Caco-2 (cell line): ENCODE data around the gene PIM1. TPM values are rescaled to one million over a fixed set of nuclear protein-coding genes. Genes with fewer than 3 reads are reported as not detected.

Experiments used
- BruUV-seq: library from RNA; stranded (reverse); fragments of 400-500 nt; replicated peaks from 2 replicates; lab custom pipeline; 2021; lab: Mats Ljungman, UMichigan
- CTCF ChIA-PET: fragments of 300-600 bp; sonication (Branson Sonifier 250); formaldehyde crosslinking; loops from one replicate; lab custom pipeline; 2022; ENCODE audit warnings: antibody characterized with exemption; lab: Charles Lee
- POLR2A ChIA-PET: fragments of 300-600 bp; sonication (Branson Sonifier 250); formaldehyde crosslinking; loops from one replicate; lab custom pipeline; 2022; ENCODE audit warnings: antibody characterized with exemption; lab: Charles Lee
- DNase-seq, 2 experiments: peaks; one replicate each; pipeline versions ENCODE4 v3.0.0 to v3.0.0-alpha.2; 2020 to 2022
- H3K27me3 ChIP-seq: replicated peaks from 2 replicates; pipeline ENCODE4 v1.6.0; 2011; ENCODE audit warnings: low read length; ENCODE audit not compliant: control insufficient read depth, insufficient read depth
- H3K36me3 ChIP-seq: 2 replicates; pipeline ENCODE4 v1.5.1; 2011; ENCODE audit warnings: low read length; ENCODE audit not compliant: control insufficient read depth, insufficient read depth
- H3K4me1 ChIP-seq: fragments of 250-450 bp; sonication (Bioruptor Pico); 2 replicates; pipeline ENCODE4 v1.5.1; 2020; ENCODE audit warnings: mild to moderate bottlenecking
- H3K4me3 ChIP-seq: 2 replicates; pipeline ENCODE4 v1.5.1; 2011; ENCODE audit warnings: low read depth, mild to moderate bottlenecking, control low read depth, low read length
- H3K9me3 ChIP-seq: fragments of 250-450 bp; sonication (Bioruptor Pico); 2 replicates; pipeline ENCODE4 v1.5.1; 2020; ENCODE audit warnings: mild to moderate bottlenecking, moderate library complexity
- H3K27ac Mint-ChIP-seq: one replicate; pipeline ENCODE4 v1.8.0; 2022; ENCODE audit warnings: mixed read lengths; ENCODE audit not compliant: unreplicated experiment
- H3K27me3 Mint-ChIP-seq: one replicate; pipeline ENCODE4 v1.8.0; 2022; ENCODE audit warnings: mixed read lengths; ENCODE audit not compliant: insufficient read depth, unreplicated experiment
- H3K36me3 Mint-ChIP-seq: one replicate; pipeline ENCODE4 v1.8.0; 2022; ENCODE audit warnings: mild to moderate bottlenecking, mixed read lengths; ENCODE audit not compliant: insufficient read depth, unreplicated experiment
- H3K4me1 Mint-ChIP-seq: one replicate; pipeline ENCODE4 v1.8.0; 2022; ENCODE audit warnings: low read depth, mixed read lengths; ENCODE audit not compliant: unreplicated experiment
- H3K4me3 Mint-ChIP-seq: one replicate; pipeline ENCODE4 v1.8.0; 2022; ENCODE audit warnings: mild to moderate bottlenecking, moderate library complexity, mixed read lengths; ENCODE audit not compliant: unreplicated experiment
- H3K9me3 Mint-ChIP-seq: one replicate; pipeline ENCODE4 v1.8.0; 2022; ENCODE audit warnings: mixed read lengths; ENCODE audit not compliant: unreplicated experiment
- intact Hi-C: fragments of 100-400 bp; cut with micrococcal nuclease; formaldehyde crosslinking; loops from one replicate; pipeline ENCODE4 v1.10.0; 2022; ENCODE audit not compliant: unreplicated experiment
- total RNA-seq: library from RNA; stranded (reverse); gene quantifications from 2 replicates; pipeline ENCODE4 v1.2.3, GENCODE V29; 2022
- TF ChIP-seq, protein P1 (sequence below), 2 experiments: fragments of 200-600 bp in 1 of 2; IDR thresholded peaks; 1 replicate in 1 of 2; 2 replicates in 1 of 2; pipeline versions ENCODE4 v1.5.1 to v1.8.0; 2011 to 2022; ENCODE audit warnings: antibody characterized with exemption in 1 of 2, control low read depth in 1 of 2, inconsistent platforms in 1 of 2, low read depth in 1 of 2, low read length in 1 of 2, mild to moderate bottlenecking in 1 of 2, moderate library complexity in 1 of 2; ENCODE audit not compliant: insufficient read depth in 1 of 2, severe bottlenecking in 1 of 2, unreplicated experiment in 1 of 2

Gene PIM1
- total RNA-seq, 1 experiment from 2014 or later: 48.3 TPM

- Mint-ChIP-seq H3K36me3 (peaks cover 39% of the 10 kb centered on the region), H3K4me3 (no peak overlapping the region), H3K4me1 (peaks cover 42% of the 10 kb centered on the region), H3K27ac (peak overlapping the region; percentile 64), H3K9me3 (no peaks in the 10 kb centered on the region), H3K27me3 (no peaks in the 10 kb centered on the region)
- H3K4me1 ChIP-seq: peaks cover 63% of the 10 kb centered on the region
- no peak for DNase-seq
- no peak overlapping the region for H3K4me3 ChIP-seq
- ChIA-PET CTCF (no interaction called here), POLR2A (interaction anchor here (1.4 kb wide), 1 partner anchor 40 kb away, joined by 3 read pairs; no protein-coding TSS in a partner anchor)
- no peaks in the 10 kb centered on the region for H3K27me3 ChIP-seq
- no peaks in the 10 kb centered on the region for H3K36me3 ChIP-seq
- H3K9me3 ChIP-seq: no peaks in the 10 kb centered on the region
- BruUV-seq: no TSS peak
- TF ChIP-seq, protein P1, sequence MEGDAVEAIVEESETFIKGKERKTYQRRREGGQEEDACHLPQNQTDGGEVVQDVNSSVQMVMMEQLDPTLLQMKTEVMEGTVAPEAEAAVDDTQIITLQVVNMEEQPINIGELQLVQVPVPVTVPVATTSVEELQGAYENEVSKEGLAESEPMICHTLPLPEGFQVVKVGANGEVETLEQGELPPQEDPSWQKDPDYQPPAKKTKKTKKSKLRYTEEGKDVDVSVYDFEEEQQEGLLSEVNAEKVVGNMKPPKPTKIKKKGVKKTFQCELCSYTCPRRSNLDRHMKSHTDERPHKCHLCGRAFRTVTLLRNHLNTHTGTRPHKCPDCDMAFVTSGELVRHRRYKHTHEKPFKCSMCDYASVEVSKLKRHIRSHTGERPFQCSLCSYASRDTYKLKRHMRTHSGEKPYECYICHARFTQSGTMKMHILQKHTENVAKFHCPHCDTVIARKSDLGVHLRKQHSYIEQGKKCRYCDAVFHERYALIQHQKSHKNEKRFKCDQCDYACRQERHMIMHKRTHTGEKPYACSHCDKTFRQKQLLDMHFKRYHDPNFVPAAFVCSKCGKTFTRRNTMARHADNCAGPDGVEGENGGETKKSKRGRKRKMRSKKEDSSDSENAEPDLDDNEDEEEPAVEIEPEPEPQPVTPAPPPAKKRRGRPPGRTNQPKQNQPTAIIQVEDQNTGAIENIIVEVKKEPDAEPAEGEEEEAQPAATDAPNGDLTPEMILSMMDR (IDR thresholded peaks at IDR 0.05; ENCODE audit: insufficient read depth in 1 of 2, low read depth in 1 of 2, low read length in 1 of 2, severe bottlenecking in 1 of 2, unreplicated experiment in 1 of 2): no peak
- intact Hi-C loops: no loop called here
Measured at GRCh38 chr6:37131960-37132253, 38.0 kb upstream of the PIM1 start.

DNA sequence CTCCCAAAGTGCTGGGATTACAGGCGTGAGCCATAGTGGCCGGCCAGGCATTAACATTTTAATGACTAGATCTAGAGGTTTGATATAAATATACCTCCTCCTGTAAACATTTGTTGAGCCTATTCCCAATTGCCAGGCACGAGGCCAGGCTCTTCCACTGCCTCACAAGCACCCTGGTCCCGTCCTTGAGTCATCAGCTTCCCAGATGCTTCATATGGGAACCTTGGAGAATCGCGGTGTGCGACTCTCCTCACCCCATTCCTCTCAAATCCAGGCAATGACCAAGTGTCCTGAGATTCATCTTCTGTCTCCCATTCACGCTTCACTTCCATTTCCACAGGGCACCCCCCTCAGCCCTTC lies 35.9 kb upstream of the PIM1 start:
- H3K4me3 ChIP-seq: no peak overlapping the region
- H3K36me3 ChIP-seq: no peaks in the 10 kb centered on the region
- peak overlapping the region; percentile 62 for H3K4me3 Mint-ChIP-seq
- no peaks in the 10 kb centered on the region for H3K9me3 ChIP-seq
- H3K27ac Mint-ChIP-seq: peak overlapping the region; percentile 90
- H3K27me3 Mint-ChIP-seq: no peaks in the 10 kb centered on the region
- intact Hi-C loops: no loop called here
- peaks cover 55% of the 10 kb centered on the region for H3K4me1 ChIP-seq
- DNase-seq: no peak
- peaks cover 34% of the 10 kb centered on the region for H3K4me1 Mint-ChIP-seq
- no TSS peak for BruUV-seq
- ChIA-PET CTCF (no interaction called here), POLR2A (no interaction called here)
- peaks cover 46% of the 10 kb centered on the region for H3K36me3 Mint-ChIP-seq
- no peaks in the 10 kb centered on the region for H3K27me3 ChIP-seq
- H3K9me3 Mint-ChIP-seq: no peaks in the 10 kb centered on the region
- TF ChIP-seq, protein P1 (IDR thresholded peaks at IDR 0.05; ENCODE audit: insufficient read depth in 1 of 2, low read depth in 1 of 2, low read length in 1 of 2, severe bottlenecking in 1 of 2, unreplicated experiment in 1 of 2): no peak

DNA sequence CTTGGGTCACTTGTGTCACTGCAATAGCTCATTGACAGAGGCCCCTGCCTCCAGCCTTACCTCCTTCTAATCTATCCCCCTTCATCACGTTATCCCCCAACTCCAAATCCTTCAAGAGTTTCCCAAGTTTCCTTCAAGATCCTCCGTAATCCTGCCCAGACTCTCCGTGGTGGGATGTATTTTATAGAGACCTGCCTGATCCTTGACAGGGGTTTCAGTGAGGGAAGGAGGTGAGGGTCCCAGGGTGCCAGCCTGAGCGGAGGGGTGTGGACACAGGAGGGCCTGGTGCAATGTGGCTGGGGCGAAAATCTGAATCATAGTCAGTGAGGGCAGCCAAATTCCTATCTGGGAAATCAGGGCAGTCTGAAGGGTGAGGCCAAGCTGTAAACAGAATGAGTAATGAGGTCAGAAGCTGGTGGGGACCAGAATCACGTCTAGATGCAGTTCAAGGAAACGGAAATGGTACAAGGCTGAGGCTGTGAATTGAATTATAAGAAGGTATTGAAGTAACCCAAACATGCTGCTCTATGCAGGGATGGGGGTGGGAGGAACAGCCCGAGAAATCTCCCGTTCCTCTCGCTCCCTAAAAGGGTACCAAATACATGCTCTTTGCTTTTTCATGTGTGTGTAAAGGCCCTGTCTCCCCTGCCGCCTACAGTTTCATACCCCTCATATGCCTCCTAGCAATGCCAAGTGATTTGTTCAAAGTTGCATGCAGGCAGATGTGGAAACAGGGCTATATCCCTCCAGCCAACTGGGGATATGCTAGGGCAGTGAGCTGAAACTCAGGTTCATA lies 35.4 kb upstream of the PIM1 start:
- BruUV-seq: no TSS peak
- ChIA-PET POLR2A (interaction anchor here (0.6 kb wide), 1 partner anchor 35 kb away, joined by 3 read pairs; no protein-coding TSS in a partner anchor), CTCF (no interaction called here)
- DNase-seq: no peak
- Mint-ChIP-seq H3K4me3 (peak overlapping the region; percentile 62), H3K36me3 (peaks cover 46% of the 10 kb centered on the region), H3K27me3 (no peaks in the 10 kb centered on the region), H3K9me3 (no peaks in the 10 kb centered on the region), H3K27ac (peak overlapping the region; percentile 90), H3K4me1 (peaks cover 37% of the 10 kb centered on the region)
- Histone ChIP-seq H3K4me3 (no peak overlapping the region), H3K9me3 (no peaks in the 10 kb centered on the region), H3K36me3 (no peaks in the 10 kb centered on the region), H3K4me1 (peaks cover 58% of the 10 kb centered on the region), H3K27me3 (no peaks in the 10 kb centered on the region)
- TF ChIP-seq, protein P1 (IDR thresholded peaks at IDR 0.05; ENCODE audit: insufficient read depth in 1 of 2, low read depth in 1 of 2, low read length in 1 of 2, severe bottlenecking in 1 of 2, unreplicated experiment in 1 of 2): no peak
- intact Hi-C loops: no loop called here
